Smooth muscle cell (in vitro differentiated cells): ENCODE measurements around the gene DPYD. TPM values are rescaled to one million over a fixed set of nuclear protein-coding genes. Genes with fewer than 3 reads are reported as not detected.

Experiments used
- DNase-seq: peaks from one replicate; lab custom pipeline; 2025; ENCODE audit not compliant: unreplicated experiment; lab: John Stamatoyannopoulos, UW
- H2AFZ ChIP-seq: fragments of 200-600 bp; sonication (generic); 2 replicates; pipeline ENCODE4 v1.6.0; 2016; ENCODE audit warnings: antibody characterized with exemption, low read depth, mild to moderate bottlenecking
- H3F3A ChIP-seq: fragments of 200-600 bp; sonication (generic); 2 replicates; pipeline ENCODE4 v1.6.0; 2017; ENCODE audit warnings: antibody characterized with exemption, low read depth
- H3K27ac ChIP-seq: fragments of 200-600 bp; sonication (generic); 2 replicates; pipeline ENCODE4 v1.5.1; 2016; ENCODE audit warnings: low read depth, mild to moderate bottlenecking
- H3K27me3 ChIP-seq: fragments of 200-600 bp; sonication (generic); 2 replicates; pipeline ENCODE4 v1.6.1; 2016; ENCODE audit warnings: low read depth, mild to moderate bottlenecking
- H3K36me3 ChIP-seq: fragments of 200-600 bp; sonication (generic); 2 replicates; pipeline ENCODE4 v1.5.1; 2016; ENCODE audit warnings: low read depth
- H3K4me1 ChIP-seq: fragments of 200-600 bp; sonication (generic); 2 replicates; pipeline ENCODE4 v1.5.1; 2016; ENCODE audit warnings: low read depth
- H3K4me2 ChIP-seq: fragments of 200-600 bp; sonication (generic); 2 replicates; pipeline ENCODE4 v1.6.0; 2016; ENCODE audit warnings: mild to moderate bottlenecking
- H3K4me3 ChIP-seq: fragments of 200-600 bp; sonication (generic); 2 replicates; pipeline ENCODE4 v1.5.1; 2016; ENCODE audit warnings: mild to moderate bottlenecking
- H3K79me2 ChIP-seq: fragments of 200-600 bp; sonication (generic); 2 replicates; pipeline ENCODE4 v1.6.0; 2016; ENCODE audit warnings: low read depth, mild to moderate bottlenecking
- H3K9ac ChIP-seq: fragments of 200-600 bp; sonication (generic); 2 replicates; pipeline ENCODE4 v1.6.0; 2016; ENCODE audit warnings: low read depth
- H3K9me3 ChIP-seq: fragments of 200-600 bp; sonication (generic); replicated peaks from 2 replicates; pipeline ENCODE4 v1.5.1; 2016; ENCODE audit warnings: low read depth
- H4K20me1 ChIP-seq: fragments of 200-600 bp; sonication (generic); 2 replicates; pipeline ENCODE4 v1.6.0; 2016; ENCODE audit warnings: low read depth
- CTCF ChIP-seq: fragments of 200-600 bp; sonication (generic); IDR thresholded peaks from 2 replicates; pipeline ENCODE4 v1.5.1; 2017; ENCODE audit warnings: borderline replicate concordance, mild to moderate bottlenecking, antibody characterized with exemption; ENCODE audit not compliant: insufficient read depth, poor library complexity, severe bottlenecking
- WGBS: methylation state at CpG from one replicate; pipeline ENCODE4 v1.1.7; 2016; ENCODE audit warnings: low lambda C conversion rate; 5-methylcytosine and 5-hydroxymethylcytosine counted together
- polyA plus RNA-seq: library from polyadenylated mRNA; unstranded; fragments of >200 nt; fragmentation: Nextera tagmentation; extraction: Ambion mirVana; gene quantifications from 2 replicates; pipeline ENCODE4 v1.2.1, GENCODE V29; 2016
- total RNA-seq: library from RNA; depleted of rRNA; stranded (reverse); fragments of >200 nt; gene quantifications from 2 replicates; pipeline ENCODE4 v1.2.3, GENCODE V29; 2014

DPYD gene
- total and polyA plus RNA-seq, 2 experiments from 2014 or later, result 1.8 to 2.0 TPM

- Histone ChIP-seq H3K4me2 (no peak overlapping the region), H3F3A (no peaks in the 10 kb centered on the region), H3K9me3 (no peaks in the 10 kb centered on the region), H3K27me3 (no peaks in the 10 kb centered on the region), H3K27ac (no peak overlapping the region), H2AFZ (no peak overlapping the region), H4K20me1 (no peaks in the 10 kb centered on the region), H3K79me2 (no peaks in the 10 kb centered on the region), H3K36me3 (no peaks in the 10 kb centered on the region), H3K4me3 (no peak overlapping the region), H3K4me1 (no peaks in the 10 kb centered on the region), H3K9ac (no peak overlapping the region)
- WGBS, result 80% methylated on average over 5 of the region's 5 CpGs
- no peak for DNase-seq
- no peak for TF ChIP-seq CTCF
Observed at GRCh38 chr1:97603776-97604175, 317.1 kb downstream of the DPYD start.

- H3K9me3 ChIP-seq, result no peaks in the 10 kb centered on the region
- H3K79me2 ChIP-seq, result no peaks in the 10 kb centered on the region
- no peak for DNase-seq
- H3K4me2 ChIP-seq, result no peak overlapping the region
- no peak overlapping the region for H3K27ac ChIP-seq
- H4K20me1 ChIP-seq, result no peaks in the 10 kb centered on the region
- no peaks in the 10 kb centered on the region for H3K27me3 ChIP-seq
- WGBS, result 88% methylated on average over 3 of the region's 3 CpGs
- H3K36me3 ChIP-seq, result no peaks in the 10 kb centered on the region
- no peak overlapping the region for H2AFZ ChIP-seq
- H3F3A ChIP-seq, result no peaks in the 10 kb centered on the region
- H3K4me3 ChIP-seq, result no peak overlapping the region
- no peaks in the 10 kb centered on the region for H3K4me1 ChIP-seq
- TF ChIP-seq CTCF, result no peak
- no peak overlapping the region for H3K9ac ChIP-seq
Observed at GRCh38 chr1:97603218-97603617, 317.6 kb downstream of the DPYD start.

- Histone ChIP-seq H3K4me2 (no peak overlapping the region), H4K20me1 (no peaks in the 10 kb centered on the region), H3K27me3 (no peaks in the 10 kb centered on the region), H3K27ac (no peak overlapping the region), H3K9ac (no peak overlapping the region), H3K36me3 (no peaks in the 10 kb centered on the region), H2AFZ (no peak overlapping the region), H3K9me3 (no peaks in the 10 kb centered on the region), H3K4me3 (no peak overlapping the region), H3F3A (no peaks in the 10 kb centered on the region), H3K79me2 (no peaks in the 10 kb centered on the region), H3K4me1 (no peaks in the 10 kb centered on the region)
- no peak for TF ChIP-seq CTCF
- no peak for DNase-seq
- WGBS, result 81% methylated on average over 2 of the region's 2 CpGs
Observed at GRCh38 chr1:97599447-97599846, 321.4 kb downstream of the DPYD start.

GRCh38 chr1:97593192-97593591 is 327.6 kb downstream of the DPYD start:
- 88% methylated on average over 8 of the region's 8 CpGs for WGBS
- Histone ChIP-seq H3K4me1 (no peaks in the 10 kb centered on the region), H3K27me3 (no peaks in the 10 kb centered on the region), H3K9me3 (no peaks in the 10 kb centered on the region), H4K20me1 (no peaks in the 10 kb centered on the region), H3K79me2 (no peaks in the 10 kb centered on the region), H2AFZ (no peak overlapping the region), H3K27ac (no peak overlapping the region), H3K4me3 (no peak overlapping the region), H3K36me3 (no peaks in the 10 kb centered on the region), H3K4me2 (no peak overlapping the region), H3F3A (no peaks in the 10 kb centered on the region), H3K9ac (no peak overlapping the region)
- TF ChIP-seq CTCF, result no peak
- DNase-seq, result no peak
